H1 (cell line): ENCODE measurements around the gene NUPR1.

ENCODE experiments used
- ATF2 ChIP-seq: IDR thresholded peaks from 2 replicates; pipeline ENCODE4 v1.6.1; 2012; ENCODE audit warnings: low read length, inconsistent platforms
- MAX ChIP-seq: IDR thresholded peaks from 2 replicates; pipeline ENCODE4 v1.6.1; 2012; ENCODE audit warnings: inconsistent platforms
- RFX5 ChIP-seq: IDR thresholded peaks from 2 replicates; pipeline ENCODE4 v1.6.1; 2011; ENCODE audit warnings: low read depth, low read length, improper control_type of control experiment, borderline replicate concordance
- SRF ChIP-seq: IDR thresholded peaks from 2 replicates; pipeline ENCODE4 v1.6.1; 2011; ENCODE audit warnings: mild to moderate bottlenecking, low read depth, low read length, moderate library complexity
- TF ChIP-seq, protein P1 (sequence below), 3 experiments: IDR thresholded peaks; 1 replicate in 2 of 3; 2 replicates in 1 of 3; pipeline versions ENCODE4 v1.5.1 to v1.6.1; 2011; ENCODE audit warnings: low read length in 3 of 3, mild to moderate bottlenecking in 3 of 3, inconsistent platforms in 2 of 3, low read depth in 1 of 3, moderate library complexity in 1 of 3; ENCODE audit not compliant: insufficient read depth in 1 of 3; ENCODE audit errors: control extremely low read depth in 1 of 3

DNA sequence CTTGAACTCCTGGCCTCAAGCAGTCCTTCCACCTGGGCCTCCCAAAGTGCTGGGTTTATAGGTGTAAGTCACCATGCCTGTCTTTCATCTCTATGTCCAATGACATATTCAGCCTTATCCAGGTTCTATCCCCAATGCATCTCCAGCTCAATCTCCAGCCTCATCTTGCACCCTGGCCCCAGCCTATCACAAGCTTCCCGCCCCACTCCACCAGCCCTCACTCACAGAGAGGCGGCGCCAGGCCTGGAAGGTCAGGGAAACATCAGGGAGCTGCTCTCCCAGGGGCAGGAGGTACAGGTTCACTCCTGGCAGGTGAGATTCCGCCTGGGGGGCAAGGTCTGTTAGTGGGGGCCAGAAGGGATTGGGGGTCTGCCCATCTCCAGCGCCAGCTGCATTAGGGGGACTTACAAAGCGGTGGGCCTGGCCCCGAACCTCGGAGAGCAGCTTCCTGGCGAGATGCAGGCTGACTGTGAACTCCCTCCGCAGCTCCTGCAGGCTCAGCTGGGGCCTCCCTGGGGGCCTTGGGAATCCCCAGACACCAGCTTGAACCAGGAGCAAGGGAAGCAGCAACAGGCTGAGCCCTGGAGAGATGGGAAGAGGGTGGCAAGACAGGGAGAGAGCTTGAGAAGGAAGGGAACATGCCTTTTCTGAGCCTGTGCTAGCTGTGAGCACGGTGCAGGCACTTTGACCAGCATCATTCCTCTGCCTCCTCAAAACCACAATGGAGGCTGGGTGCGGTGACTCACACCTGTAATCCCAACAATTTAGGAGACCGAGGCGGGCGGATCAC, 35.1 kb downstream of the NUPR1 start:
- TF ChIP-seq, protein P1, sequence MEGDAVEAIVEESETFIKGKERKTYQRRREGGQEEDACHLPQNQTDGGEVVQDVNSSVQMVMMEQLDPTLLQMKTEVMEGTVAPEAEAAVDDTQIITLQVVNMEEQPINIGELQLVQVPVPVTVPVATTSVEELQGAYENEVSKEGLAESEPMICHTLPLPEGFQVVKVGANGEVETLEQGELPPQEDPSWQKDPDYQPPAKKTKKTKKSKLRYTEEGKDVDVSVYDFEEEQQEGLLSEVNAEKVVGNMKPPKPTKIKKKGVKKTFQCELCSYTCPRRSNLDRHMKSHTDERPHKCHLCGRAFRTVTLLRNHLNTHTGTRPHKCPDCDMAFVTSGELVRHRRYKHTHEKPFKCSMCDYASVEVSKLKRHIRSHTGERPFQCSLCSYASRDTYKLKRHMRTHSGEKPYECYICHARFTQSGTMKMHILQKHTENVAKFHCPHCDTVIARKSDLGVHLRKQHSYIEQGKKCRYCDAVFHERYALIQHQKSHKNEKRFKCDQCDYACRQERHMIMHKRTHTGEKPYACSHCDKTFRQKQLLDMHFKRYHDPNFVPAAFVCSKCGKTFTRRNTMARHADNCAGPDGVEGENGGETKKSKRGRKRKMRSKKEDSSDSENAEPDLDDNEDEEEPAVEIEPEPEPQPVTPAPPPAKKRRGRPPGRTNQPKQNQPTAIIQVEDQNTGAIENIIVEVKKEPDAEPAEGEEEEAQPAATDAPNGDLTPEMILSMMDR (IDR thresholded peaks at IDR 0.05; ENCODE audit: control extremely low read depth in 1 of 3, insufficient read depth in 1 of 3, low read depth in 1 of 3, low read length in 3 of 3): no peak
- TF ChIP-seq MAX (no peak), RFX5 (no peak), SRF (no peak), ATF2 (no peak)
